Measurements from ENCODE around the gene ZBBX. TPM values are rescaled to one million over a fixed set of nuclear protein-coding genes. Genes with fewer than 3 reads are reported as not detected.
A peak's percentile ranks its signal among the peaks of the same experiment; 100 is the strongest.

ZBBX gene
- total RNA-seq, 1 experiment from 2014 or later = not detected

DNA sequence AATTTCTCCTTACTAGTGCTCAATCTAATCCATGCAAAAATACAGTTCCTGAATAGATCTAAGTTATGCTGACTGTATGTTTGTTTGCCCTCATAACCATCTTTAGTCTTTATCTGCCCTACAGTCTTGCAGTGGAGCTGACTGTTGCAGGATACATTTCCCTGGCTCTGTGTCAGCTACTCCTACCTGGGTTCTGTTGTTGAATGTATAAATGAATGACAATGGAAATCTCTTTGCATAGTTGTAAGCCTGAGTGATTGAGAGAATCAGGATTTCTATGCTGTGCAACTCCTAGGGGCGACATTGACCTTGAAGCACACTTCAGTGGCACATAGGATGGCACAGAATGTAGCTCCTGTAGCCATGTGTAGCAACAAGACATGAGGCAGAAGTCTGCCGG lies 16.0 kb upstream of the ZBBX start:
- H3K4me3 ChIP-seq (ENCODE audit: low read length) = no peak overlapping the region
- H3K79me2 ChIP-seq (ENCODE audit: low read length) = no peaks in the 10 kb centered on the region
- ATAC-seq (no peak), DNase-seq (no peak)
- H2AFZ ChIP-seq (ENCODE audit: low read length) = no peak overlapping the region
- H3K36me3 ChIP-seq (ENCODE audit: low read depth, low read length) = no peaks in the 10 kb centered on the region
- intact Hi-C loops (cut with micrococcal nuclease) = no loop called here
- H3K27me3 ChIP-seq (ENCODE audit: low read length) = no peaks in the 10 kb centered on the region; the same call in 1 of the 2 replicates
- CTCF ChIA-PET = no interaction called here
- no TSS peak for BruUV-seq (replicated peaks)
- no peak for TF ChIP-seq EZH2 (IDR thresholded peaks at IDR 0.05; ENCODE audit: low read length, unreplicated experiment)
- TF ChIP-seq EZH2phosphoT487 (IDR thresholded peaks at IDR 0.05; ENCODE audit: borderline replicate concordance, low read length) = no peak
- TF ChIP-seq, protein P1, sequence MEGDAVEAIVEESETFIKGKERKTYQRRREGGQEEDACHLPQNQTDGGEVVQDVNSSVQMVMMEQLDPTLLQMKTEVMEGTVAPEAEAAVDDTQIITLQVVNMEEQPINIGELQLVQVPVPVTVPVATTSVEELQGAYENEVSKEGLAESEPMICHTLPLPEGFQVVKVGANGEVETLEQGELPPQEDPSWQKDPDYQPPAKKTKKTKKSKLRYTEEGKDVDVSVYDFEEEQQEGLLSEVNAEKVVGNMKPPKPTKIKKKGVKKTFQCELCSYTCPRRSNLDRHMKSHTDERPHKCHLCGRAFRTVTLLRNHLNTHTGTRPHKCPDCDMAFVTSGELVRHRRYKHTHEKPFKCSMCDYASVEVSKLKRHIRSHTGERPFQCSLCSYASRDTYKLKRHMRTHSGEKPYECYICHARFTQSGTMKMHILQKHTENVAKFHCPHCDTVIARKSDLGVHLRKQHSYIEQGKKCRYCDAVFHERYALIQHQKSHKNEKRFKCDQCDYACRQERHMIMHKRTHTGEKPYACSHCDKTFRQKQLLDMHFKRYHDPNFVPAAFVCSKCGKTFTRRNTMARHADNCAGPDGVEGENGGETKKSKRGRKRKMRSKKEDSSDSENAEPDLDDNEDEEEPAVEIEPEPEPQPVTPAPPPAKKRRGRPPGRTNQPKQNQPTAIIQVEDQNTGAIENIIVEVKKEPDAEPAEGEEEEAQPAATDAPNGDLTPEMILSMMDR (conservative IDR thresholded peaks at IDR 0.05; ENCODE audit: low read depth, low read length) = no peak
- no peak overlapping the region for H3K27ac ChIP-seq (ENCODE audit: low read length)
- H3K9me3 ChIP-seq (ENCODE audit: low read length) = no peaks in the 10 kb centered on the region
- H4K20me1 ChIP-seq (ENCODE audit: low read length) = no peaks in the 10 kb centered on the region
- no peak overlapping the region for H3K9ac ChIP-seq (ENCODE audit: low read length)
- no peaks in the 10 kb centered on the region for H3F3A ChIP-seq (ENCODE audit: low read length, unreplicated experiment)
- no peaks in the 10 kb centered on the region for H3K4me1 ChIP-seq (ENCODE audit: insufficient read depth, low read length)
- no peaks in the 10 kb centered on the region for H3K9me2 ChIP-seq (replicated peaks; ENCODE audit: low read length)
- no peak overlapping the region for H3K4me2 ChIP-seq (ENCODE audit: low read length)
- POLR2A ChIA-PET (ENCODE audit: unreplicated experiment) = no interaction called here

DNA sequence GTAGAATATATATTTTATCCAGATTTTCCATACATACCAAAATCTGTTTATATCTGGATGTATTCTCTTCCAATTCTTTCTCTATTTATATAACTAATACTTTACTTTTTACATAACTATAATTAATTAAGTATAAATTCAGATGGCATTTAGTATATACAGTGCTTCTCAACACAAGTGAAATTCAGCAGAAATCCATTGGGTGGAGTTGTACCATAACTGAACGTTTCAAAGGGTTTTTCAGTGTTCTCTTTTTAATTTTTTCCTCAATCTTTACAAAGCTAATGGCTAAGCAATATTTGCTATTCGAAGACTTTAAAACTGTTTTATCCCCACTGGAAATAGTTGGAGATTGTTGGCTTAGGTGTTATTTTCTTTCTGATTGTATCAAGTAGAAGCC lies 13.9 kb upstream of the ZBBX start:
- no peak overlapping the region for H3K9ac ChIP-seq (ENCODE audit: low read length)
- DNase-seq (peak; percentile 20), ATAC-seq (peak; percentile 37; the same call in 1 of the 2 replicates)
- no peaks in the 10 kb centered on the region for H4K20me1 ChIP-seq (ENCODE audit: low read length)
- no peaks in the 10 kb centered on the region for H3K36me3 ChIP-seq (ENCODE audit: low read depth, low read length)
- H3F3A ChIP-seq (ENCODE audit: low read length, unreplicated experiment) = no peaks in the 10 kb centered on the region
- no TSS peak for BruUV-seq (replicated peaks)
- no peak overlapping the region for H3K4me2 ChIP-seq (ENCODE audit: low read length)
- no peak overlapping the region for H3K4me3 ChIP-seq (ENCODE audit: low read length)
- no peak overlapping the region for H2AFZ ChIP-seq (ENCODE audit: low read length)
- intact Hi-C loops (cut with micrococcal nuclease) = no loop called here
- POLR2A ChIA-PET (ENCODE audit: unreplicated experiment) = no interaction called here
- no peaks in the 10 kb centered on the region for H3K9me2 ChIP-seq (replicated peaks; ENCODE audit: low read length)
- TF ChIP-seq EZH2phosphoT487 (IDR thresholded peaks at IDR 0.05; ENCODE audit: borderline replicate concordance, low read length) = no peak
- TF ChIP-seq, protein P1 (conservative IDR thresholded peaks at IDR 0.05; ENCODE audit: low read depth, low read length) = peak; percentile 37; the same call in 1 of the 2 replicates
- no peak overlapping the region for H3K27ac ChIP-seq (ENCODE audit: low read length)
- no peaks in the 10 kb centered on the region for H3K79me2 ChIP-seq (ENCODE audit: low read length)
- no peaks in the 10 kb centered on the region; the same call in 1 of the 2 replicates for H3K27me3 ChIP-seq (ENCODE audit: low read length)
- CTCF ChIA-PET = interaction anchor here (0.9 kb wide), 1 partner anchor 347 kb away, joined by 3 read pairs; no protein-coding TSS in a partner anchor
- H3K4me1 ChIP-seq (ENCODE audit: insufficient read depth, low read length) = no peaks in the 10 kb centered on the region
- no peaks in the 10 kb centered on the region for H3K9me3 ChIP-seq (ENCODE audit: low read length)

DNA sequence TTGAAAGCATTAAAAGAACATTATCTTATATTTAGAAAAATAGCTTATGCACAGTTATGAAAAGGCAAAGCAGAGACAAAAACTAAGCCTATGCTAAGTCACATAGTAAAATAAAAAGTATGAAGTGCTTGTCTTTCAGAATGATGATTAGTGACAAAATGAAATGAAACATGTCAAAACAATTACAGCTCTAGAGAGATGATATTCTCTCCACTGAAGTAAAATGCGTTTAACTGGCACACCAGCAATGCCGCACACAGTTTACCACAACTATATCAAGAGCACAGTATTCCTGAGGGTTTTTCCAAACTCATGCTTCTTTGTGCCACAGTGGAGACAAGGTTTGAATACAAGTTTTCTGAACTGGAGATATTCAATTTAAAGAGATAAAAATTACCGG lies 2.1 kb upstream of the ZBBX start:
- H2AFZ ChIP-seq (ENCODE audit: low read length) = no peak overlapping the region
- ChIA-PET POLR2A (ENCODE audit: unreplicated experiment) (interaction anchor here (0.6 kb wide), 1 partner anchor 9 kb away, joined by 3 read pairs; no protein-coding TSS in a partner anchor), CTCF (no interaction called here)
- H3K79me2 ChIP-seq (ENCODE audit: low read length) = no peaks in the 10 kb centered on the region
- H3K4me1 ChIP-seq (ENCODE audit: insufficient read depth, low read length) = no peaks in the 10 kb centered on the region
- no peak overlapping the region for H3K27ac ChIP-seq (ENCODE audit: low read length)
- no peaks in the 10 kb centered on the region for H4K20me1 ChIP-seq (ENCODE audit: low read length)
- no peak overlapping the region for H3K4me2 ChIP-seq (ENCODE audit: low read length)
- DNase-seq (no peak), ATAC-seq (no peak)
- H3K36me3 ChIP-seq (ENCODE audit: low read depth, low read length) = no peaks in the 10 kb centered on the region
- no peaks in the 10 kb centered on the region for H3K9me2 ChIP-seq (replicated peaks; ENCODE audit: low read length)
- BruUV-seq (replicated peaks) = no TSS peak
- no peaks in the 10 kb centered on the region for H3F3A ChIP-seq (ENCODE audit: low read length, unreplicated experiment)
- no peak overlapping the region for H3K4me3 ChIP-seq (ENCODE audit: low read length)
- no peak overlapping the region for H3K9ac ChIP-seq (ENCODE audit: low read length)
- H3K9me3 ChIP-seq (ENCODE audit: low read length) = no peaks in the 10 kb centered on the region
- no peaks in the 10 kb centered on the region for H3K27me3 ChIP-seq (ENCODE audit: low read length)
- intact Hi-C loops (cut with micrococcal nuclease) = no loop called here
- no peak for TF ChIP-seq EZH2 (IDR thresholded peaks at IDR 0.05; ENCODE audit: low read length, unreplicated experiment)
- TF ChIP-seq, protein P1 (conservative IDR thresholded peaks at IDR 0.05; ENCODE audit: low read depth, low read length) = no peak
- TF ChIP-seq EZH2phosphoT487 (IDR thresholded peaks at IDR 0.05; ENCODE audit: borderline replicate concordance, low read length) = no peak

Measured in PC-3 (cell line).